Lung (tissue), 12 donors: ENCODE data around the gene CPAMD8. TPM values are rescaled to one million over a fixed set of nuclear protein-coding genes. Genes with fewer than 3 reads are reported as not detected.

Source experiments
- ATAC-seq: fragments of 200-7000 bp; cut with Tn5 transposase; one replicate; pipeline ENCODE4 v1.9.1; 2020; ENCODE audit warnings: moderate number of reproducible peaks; ENCODE audit not compliant: insufficient read depth, low FRiP score
- DNase-seq, 3 donors: peaks; one replicate each; pipeline ENCODE4 v3.0.0-alpha.2; 2013 to 2017
- H3K27ac ChIP-seq, 2 donors: one replicate each; pipeline ENCODE4 v1.5.1; 2013; ENCODE audit warnings: mild to moderate bottlenecking in 2 of 2, moderate library complexity in 2 of 2, control low read depth in 1 of 2, inconsistent platforms in 1 of 2, low read depth in 1 of 2, low read length in 1 of 2
- H3K27me3 ChIP-seq, 3 donors: one replicate each; pipeline ENCODE4 v1.5.1; 2013; ENCODE audit warnings: low read length in 2 of 3; ENCODE audit not compliant: control insufficient read depth in 3 of 3, insufficient read depth in 3 of 3
- H3K36me3 ChIP-seq, 4 donors: one replicate each; pipeline ENCODE4 v1.5.1; 2013; ENCODE audit warnings: low read length in 4 of 4, mild to moderate bottlenecking in 1 of 4, moderate library complexity in 1 of 4; ENCODE audit not compliant: control insufficient read depth in 4 of 4, insufficient read depth in 4 of 4
- H3K4me1 ChIP-seq, 5 donors: one replicate each; pipeline ENCODE4 v1.5.1; 2013; ENCODE audit warnings: low read length in 5 of 5, mild to moderate bottlenecking in 2 of 5, moderate library complexity in 1 of 5; ENCODE audit not compliant: control insufficient read depth in 5 of 5, insufficient read depth in 5 of 5
- H3K4me3 ChIP-seq: one replicate; pipeline ENCODE4 v1.5.1; 2013; ENCODE audit warnings: mild to moderate bottlenecking, control low read depth, moderate library complexity
- H3K9ac ChIP-seq, 2 donors: one replicate each; pipeline ENCODE4 v1.5.1; 2013; ENCODE audit warnings: low read length in 2 of 2, control low read depth in 1 of 2; ENCODE audit not compliant: insufficient read depth in 1 of 2
- H3K9me3 ChIP-seq, 4 donors: one replicate each; pipeline ENCODE4 v1.5.1; 2013; ENCODE audit warnings: low read length in 3 of 4, mild to moderate bottlenecking in 1 of 4, moderate library complexity in 1 of 4; ENCODE audit not compliant: control insufficient read depth in 4 of 4, insufficient read depth in 3 of 4
- WGBS, 2 donors: extraction: QIAGEN DNeasy Blood & Tissue Kit; methylation state at CpG; one replicate each; pipeline ENCODE4 v1.1.7; 2013; 5-methylcytosine and 5-hydroxymethylcytosine counted together
- polyA plus RNA-seq, 2 donors: library from polyadenylated mRNA; stranded (reverse); fragments of 200-250 nt; gene quantifications; one replicate each; pipeline ENCODE4 v1.2.1, GENCODE V29; 2013
- total RNA-seq, 2 donors: library from RNA; depleted of rRNA in 1 of 2; stranded (reverse); fragments of >200 nt in 1 of 2; gene quantifications; one replicate each; pipeline ENCODE4 v1.2.1, GENCODE V29; 2014 to 2021
- TF ChIP-seq, protein P1 (sequence below): IDR thresholded peaks from 2 replicates; pipeline ENCODE4 v1.5.1; 2012; ENCODE audit warnings: mild to moderate bottlenecking; ENCODE audit errors: control extremely low read depth, extremely low read depth
- donor health status: control.
- donor health status: control.
- donor health status: Bipolar disorder and iron deficiency.
- donor health status: healthy.
- donor health status: DM: yes; HTN: yes; CAD: no.

Gene CPAMD8
- total and polyA plus RNA-seq, 4 donors: 9.6 to 143 (median 31.4) TPM

DNA sequence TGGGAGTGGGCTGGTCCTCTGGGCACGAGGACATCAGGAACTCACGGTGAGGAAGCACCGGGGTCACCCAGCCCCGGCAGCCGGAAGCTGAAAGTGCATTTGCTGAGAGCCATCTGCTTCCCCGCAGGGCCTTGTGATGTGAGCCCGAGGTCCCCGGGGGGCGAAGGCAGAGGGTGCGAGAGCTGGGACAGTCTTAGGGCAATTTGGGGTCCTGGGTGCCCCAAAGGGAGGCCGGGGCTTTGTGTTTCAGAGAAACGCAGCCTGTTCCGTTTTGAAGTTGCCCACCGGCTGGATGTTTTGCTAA lies 133.0 kb downstream of the CPAMD8 start:
- no peaks in the 10 kb centered on the region for H3K27me3 ChIP-seq
- H3K4me3 ChIP-seq: no peak overlapping the region
- H3K36me3 ChIP-seq: peaks cover 0 to 3% (median 0%) of the 10 kb centered on the region in 4 donors
- WGBS, 2 donors: 13 to 38% methylated on average over 14 of the region's 14 CpGs
- no peak for ATAC-seq
- peaks cover 0 to 4% (median 0%) of the 10 kb centered on the region in 4 donors for H3K9me3 ChIP-seq
- H3K4me1 ChIP-seq: peaks cover 0 to 8% (median 0%) of the 10 kb centered on the region in 5 donors
- DNase-seq: peak in 1 of 3 donors; percentile 46
- peak overlapping the region in 1 of 2 donors; percentile 77 for H3K27ac ChIP-seq
- TF ChIP-seq, protein P1, sequence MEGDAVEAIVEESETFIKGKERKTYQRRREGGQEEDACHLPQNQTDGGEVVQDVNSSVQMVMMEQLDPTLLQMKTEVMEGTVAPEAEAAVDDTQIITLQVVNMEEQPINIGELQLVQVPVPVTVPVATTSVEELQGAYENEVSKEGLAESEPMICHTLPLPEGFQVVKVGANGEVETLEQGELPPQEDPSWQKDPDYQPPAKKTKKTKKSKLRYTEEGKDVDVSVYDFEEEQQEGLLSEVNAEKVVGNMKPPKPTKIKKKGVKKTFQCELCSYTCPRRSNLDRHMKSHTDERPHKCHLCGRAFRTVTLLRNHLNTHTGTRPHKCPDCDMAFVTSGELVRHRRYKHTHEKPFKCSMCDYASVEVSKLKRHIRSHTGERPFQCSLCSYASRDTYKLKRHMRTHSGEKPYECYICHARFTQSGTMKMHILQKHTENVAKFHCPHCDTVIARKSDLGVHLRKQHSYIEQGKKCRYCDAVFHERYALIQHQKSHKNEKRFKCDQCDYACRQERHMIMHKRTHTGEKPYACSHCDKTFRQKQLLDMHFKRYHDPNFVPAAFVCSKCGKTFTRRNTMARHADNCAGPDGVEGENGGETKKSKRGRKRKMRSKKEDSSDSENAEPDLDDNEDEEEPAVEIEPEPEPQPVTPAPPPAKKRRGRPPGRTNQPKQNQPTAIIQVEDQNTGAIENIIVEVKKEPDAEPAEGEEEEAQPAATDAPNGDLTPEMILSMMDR: no peak
- no peak overlapping the region for H3K9ac ChIP-seq

DNA sequence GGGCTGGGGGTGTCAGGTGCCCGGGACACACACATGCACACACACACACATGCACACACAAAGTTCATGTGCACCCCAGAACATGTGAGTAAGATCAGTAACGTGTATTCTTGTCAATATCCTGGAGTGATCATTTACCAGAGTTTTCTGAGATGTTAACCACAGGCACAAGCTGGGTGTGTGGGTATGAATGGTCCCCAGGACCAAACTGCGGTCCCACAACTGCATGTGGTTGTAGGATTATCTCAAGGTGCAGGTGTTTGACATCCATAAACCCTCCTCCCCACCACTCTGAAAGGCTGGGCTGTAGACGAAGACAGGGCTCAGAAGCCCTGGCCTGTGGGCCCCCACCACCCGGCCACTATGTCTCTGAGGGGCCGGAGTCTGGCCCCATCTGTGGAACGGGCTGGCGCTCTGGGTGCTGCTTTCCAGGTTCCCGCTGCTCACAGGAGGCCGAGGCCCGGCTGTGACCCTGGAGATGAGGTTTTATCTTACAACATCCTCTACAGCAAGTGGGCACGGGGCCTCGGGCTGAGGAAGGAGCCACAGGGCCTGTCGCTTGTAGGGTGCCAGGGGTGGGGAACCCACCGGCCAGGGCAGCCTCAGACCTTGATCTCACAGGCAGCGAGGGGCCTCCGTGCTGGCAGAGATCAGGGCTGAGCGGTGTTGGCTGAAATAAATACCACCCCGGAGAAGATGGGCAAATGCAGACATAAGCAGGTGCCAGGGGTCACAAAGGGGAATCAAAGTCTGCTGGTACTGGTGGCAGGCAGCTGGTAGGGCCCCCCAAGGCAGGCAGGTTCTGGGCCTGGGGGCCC lies 133.5 kb downstream of the CPAMD8 start:
- H3K4me1 ChIP-seq: peaks cover 0 to 12% (median 0%) of the 10 kb centered on the region in 5 donors
- H3K4me3 ChIP-seq: no peak overlapping the region
- H3K27me3 ChIP-seq: no peaks in the 10 kb centered on the region
- H3K27ac ChIP-seq: peak overlapping the region in 1 of 2 donors; percentile 73
- TF ChIP-seq, protein P1: no peak
- ATAC-seq (no peak), DNase-seq (no peak)
- H3K9me3 ChIP-seq: peaks cover 0 to 4% (median 0%) of the 10 kb centered on the region in 4 donors
- 59 to 66% methylated on average over 19 of the region's 19 CpGs for WGBS, 2 donors
- H3K9ac ChIP-seq: no peak overlapping the region
- peaks cover 0 to 3% (median 0%) of the 10 kb centered on the region in 4 donors for H3K36me3 ChIP-seq

DNA sequence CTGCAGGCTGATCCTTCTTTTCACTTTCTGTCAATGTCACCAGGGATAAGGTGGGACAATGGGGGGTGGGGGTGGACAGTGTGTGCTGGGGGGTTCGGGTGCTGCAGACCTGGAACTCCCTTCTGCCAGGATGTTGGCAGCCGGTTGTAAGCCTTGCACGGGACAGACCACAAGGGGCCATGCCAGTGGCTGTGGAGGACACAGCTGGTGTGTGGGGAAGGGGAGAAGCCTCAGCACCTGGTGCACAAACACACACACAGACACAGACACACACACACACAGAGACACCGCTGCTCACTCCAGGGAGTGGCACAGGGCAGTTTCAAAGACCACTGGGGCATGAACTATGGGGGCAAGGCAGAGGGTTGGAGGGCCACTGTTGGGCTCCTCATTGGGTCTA lies 134.2 kb downstream of the CPAMD8 start:
- no peaks in the 10 kb centered on the region for H3K27me3 ChIP-seq
- no peak overlapping the region for H3K4me3 ChIP-seq
- H3K4me1 ChIP-seq: peaks cover 0 to 19% (median 0%) of the 10 kb centered on the region in 5 donors
- DNase-seq (no peak), ATAC-seq (no peak)
- WGBS, 2 donors: 46 to 53% methylated on average over 4 of the region's 4 CpGs
- TF ChIP-seq, protein P1: no peak
- peak overlapping the region in 1 of 2 donors; percentile 73 for H3K27ac ChIP-seq
- peaks cover 0 to 3% (median 0%) of the 10 kb centered on the region in 4 donors for H3K36me3 ChIP-seq
- H3K9me3 ChIP-seq: peaks cover 0 to 4% (median 0%) of the 10 kb centered on the region in 4 donors
- no peak overlapping the region for H3K9ac ChIP-seq
